Coronary artery (tissue), 2 donors: Measurements from ENCODE around the gene TSHZ1.

Experiments
- DNase-seq: peaks from one replicate; pipeline ENCODE4 v3.0.0-alpha.2; 2017; ENCODE audit warnings: low spot score
- H3K27ac ChIP-seq, 2 donors: fragments of 200-600 bp; sonication (generic); one replicate each; pipeline ENCODE4 v1.5.1; 2016 to 2019
- H3K4me3 ChIP-seq: fragments of 200-600 bp; sonication (generic); 2 replicates; pipeline ENCODE4 v1.5.1; 2016; ENCODE audit warnings: mild to moderate bottlenecking, moderate library complexity
- TF ChIP-seq, protein P1 (sequence below): fragments of 200-600 bp; sonication (generic); IDR thresholded peaks from one replicate; pipeline ENCODE4 v1.5.1; 2019; ENCODE audit warnings: antibody characterized with exemption

The TSHZ1 gene

DNA sequence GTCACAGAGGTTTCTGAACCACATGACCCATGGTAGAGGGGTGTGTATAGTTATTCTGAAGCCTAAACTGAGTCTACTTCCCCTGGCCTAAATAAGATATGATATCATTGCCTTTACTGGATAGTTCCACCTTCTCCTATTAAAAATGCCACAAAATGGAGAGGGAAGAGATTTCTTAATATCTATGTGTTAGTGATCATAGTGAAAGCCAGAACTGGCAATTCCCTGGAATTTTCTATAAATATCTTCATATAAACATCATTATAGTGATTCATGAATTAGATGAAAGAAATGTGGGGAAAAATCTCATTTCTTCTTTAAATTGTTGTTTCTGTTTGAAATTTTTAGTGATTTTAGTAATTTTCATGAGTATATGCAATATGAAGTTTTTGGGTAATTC, 45.8 kb downstream of the TSHZ1 start:
- H3K4me3 ChIP-seq, result no peak overlapping the region
- TF ChIP-seq, protein P1, sequence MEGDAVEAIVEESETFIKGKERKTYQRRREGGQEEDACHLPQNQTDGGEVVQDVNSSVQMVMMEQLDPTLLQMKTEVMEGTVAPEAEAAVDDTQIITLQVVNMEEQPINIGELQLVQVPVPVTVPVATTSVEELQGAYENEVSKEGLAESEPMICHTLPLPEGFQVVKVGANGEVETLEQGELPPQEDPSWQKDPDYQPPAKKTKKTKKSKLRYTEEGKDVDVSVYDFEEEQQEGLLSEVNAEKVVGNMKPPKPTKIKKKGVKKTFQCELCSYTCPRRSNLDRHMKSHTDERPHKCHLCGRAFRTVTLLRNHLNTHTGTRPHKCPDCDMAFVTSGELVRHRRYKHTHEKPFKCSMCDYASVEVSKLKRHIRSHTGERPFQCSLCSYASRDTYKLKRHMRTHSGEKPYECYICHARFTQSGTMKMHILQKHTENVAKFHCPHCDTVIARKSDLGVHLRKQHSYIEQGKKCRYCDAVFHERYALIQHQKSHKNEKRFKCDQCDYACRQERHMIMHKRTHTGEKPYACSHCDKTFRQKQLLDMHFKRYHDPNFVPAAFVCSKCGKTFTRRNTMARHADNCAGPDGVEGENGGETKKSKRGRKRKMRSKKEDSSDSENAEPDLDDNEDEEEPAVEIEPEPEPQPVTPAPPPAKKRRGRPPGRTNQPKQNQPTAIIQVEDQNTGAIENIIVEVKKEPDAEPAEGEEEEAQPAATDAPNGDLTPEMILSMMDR, result no peak
- no peak for DNase-seq
- no peak overlapping the region for H3K27ac ChIP-seq

DNA sequence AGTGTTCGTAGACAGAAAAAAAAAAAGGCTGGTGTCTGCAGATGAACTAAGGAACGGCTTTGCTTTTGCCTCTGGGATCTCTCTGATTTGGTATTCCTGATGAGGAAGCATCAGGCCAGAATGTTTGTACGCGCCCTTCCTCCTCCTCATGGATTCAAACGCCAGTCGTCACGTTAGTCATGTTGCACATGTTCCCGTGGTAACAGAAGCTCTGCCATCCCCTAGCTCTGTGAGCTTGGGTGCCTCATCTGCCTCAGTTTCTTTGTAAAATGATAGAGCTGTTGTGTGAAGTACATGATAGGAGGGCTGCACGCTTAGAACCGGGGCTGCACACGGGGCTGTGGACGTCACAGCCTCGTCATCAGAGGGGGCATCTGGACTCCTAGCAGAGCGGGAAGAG, 47.0 kb downstream of the TSHZ1 start:
- Histone ChIP-seq H3K4me3 (no peak overlapping the region), H3K27ac (no peak overlapping the region)
- DNase-seq, result no peak
- TF ChIP-seq, protein P1, result no peak

DNA sequence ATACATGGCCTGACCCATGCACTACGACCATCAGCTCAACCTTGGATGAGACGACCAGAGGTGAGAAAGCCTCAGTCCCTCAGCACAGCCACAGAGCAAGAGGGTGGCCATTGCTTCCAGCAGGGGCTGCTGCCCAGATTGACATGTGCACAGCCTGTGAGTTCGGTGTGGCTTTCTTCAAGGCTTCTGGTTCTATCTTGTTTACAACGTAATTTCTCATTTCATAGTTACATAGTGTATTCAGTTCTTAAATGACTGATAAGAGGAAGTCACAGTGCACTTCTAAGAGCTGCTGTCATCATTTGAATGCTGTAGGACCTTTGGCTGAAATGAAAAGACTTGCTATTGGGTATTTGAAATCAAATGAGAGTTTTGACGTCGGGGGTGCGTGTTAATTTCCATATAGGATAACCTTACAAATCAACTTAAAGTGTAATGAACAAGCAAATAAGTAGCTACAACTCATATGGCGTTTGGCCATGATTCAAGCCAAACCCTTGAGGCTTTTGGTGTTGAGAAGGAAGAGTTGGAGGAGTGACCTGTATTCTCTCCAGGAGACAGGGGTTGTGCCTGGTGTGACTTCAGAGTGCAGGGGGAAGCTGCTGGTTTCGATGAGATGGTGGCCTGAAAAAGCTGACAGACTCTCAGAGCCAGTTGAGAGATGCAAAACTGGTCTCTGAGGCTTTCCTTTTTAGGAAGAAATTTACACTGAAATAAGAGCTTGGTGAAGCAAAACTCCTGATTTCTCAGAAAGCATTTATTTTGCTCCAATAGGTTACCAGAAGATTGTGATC, 51.0 kb downstream of the TSHZ1 start:
- no peak overlapping the region for H3K27ac ChIP-seq
- TF ChIP-seq, protein P1, result no peak
- H3K4me3 ChIP-seq, result no peak overlapping the region
- DNase-seq, result no peak

DNA sequence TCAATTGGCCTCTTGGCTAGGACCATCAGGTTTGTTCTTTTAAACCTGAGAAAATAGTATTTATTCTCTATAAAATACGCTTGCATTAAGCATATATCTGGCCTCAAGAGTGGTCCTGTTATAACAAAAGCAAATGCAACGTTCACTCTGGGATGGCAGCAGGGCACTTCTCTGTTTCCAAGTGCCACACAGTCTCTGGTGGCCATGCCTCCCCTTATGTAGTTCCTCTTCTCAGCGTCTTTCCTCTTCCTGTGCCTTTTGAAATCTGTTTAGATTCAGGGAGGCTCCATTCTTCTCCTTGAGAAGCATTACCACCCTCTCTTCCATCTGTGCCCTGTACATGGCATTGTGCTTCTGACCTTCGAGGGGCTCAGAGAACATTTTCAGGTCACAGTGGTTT, 51.9 kb downstream of the TSHZ1 start:
- TF ChIP-seq, protein P1, result no peak
- no peak overlapping the region for H3K4me3 ChIP-seq
- no peak for DNase-seq
- H3K27ac ChIP-seq, result no peak overlapping the region

DNA sequence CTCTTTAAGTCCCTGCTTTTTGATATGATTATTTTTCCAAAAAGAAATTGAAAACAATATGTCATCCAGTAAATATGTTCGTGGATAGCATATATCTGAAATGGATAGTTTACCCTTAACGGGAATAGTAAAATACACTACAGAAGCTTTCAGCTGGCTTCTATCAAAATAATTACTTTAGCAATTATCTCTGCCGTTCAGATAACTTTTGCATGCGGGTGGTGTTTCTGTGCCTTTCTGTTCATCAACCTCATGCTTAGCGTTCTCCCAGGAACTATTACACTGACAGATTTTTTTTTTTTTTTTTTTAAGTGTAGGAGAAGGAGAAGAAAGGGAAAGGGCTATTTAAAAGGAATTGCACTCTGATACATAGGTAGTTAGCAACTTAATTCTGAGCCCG, 53.6 kb downstream of the TSHZ1 start:
- TF ChIP-seq, protein P1, result no peak

DNA sequence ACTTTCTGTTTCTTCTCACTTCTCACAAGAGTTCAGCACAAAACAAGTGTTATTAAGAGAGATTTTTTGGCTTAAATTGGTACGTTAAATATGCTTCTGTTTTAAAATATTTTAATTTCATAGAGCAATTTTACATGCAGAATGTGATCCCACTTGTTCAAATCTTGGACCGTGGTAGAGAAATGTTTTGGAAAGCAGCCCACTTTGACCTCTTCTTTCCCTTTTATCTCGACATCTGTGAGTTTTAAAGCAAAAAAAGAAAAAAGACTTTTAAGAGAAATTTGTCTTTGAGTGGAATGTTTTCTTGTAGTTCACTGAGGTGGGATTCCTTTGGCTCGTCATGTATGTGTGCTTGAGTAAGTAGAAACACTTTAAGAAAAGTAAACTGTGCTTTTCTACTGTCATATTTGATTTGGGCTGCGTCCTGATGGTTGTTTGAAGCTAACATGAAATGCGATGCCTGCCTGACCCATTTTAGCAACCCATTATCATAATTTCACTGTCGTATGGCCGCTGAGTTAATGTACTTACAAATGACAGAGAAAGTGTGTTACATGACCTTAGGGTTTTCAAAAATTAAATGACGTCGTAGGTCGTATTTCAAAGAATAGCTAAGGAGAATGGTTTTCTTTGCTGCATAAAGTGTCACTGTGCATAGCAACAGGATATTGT, 54.5 kb downstream of the TSHZ1 start:
- no peak overlapping the region for H3K27ac ChIP-seq
- H3K4me3 ChIP-seq, result no peak overlapping the region
- TF ChIP-seq, protein P1, result no peak
- DNase-seq, result no peak

More for the DNA sequence above, 53.6 kb downstream of the TSHZ1 start:
- no peak overlapping the region for H3K4me3 ChIP-seq
- no peak overlapping the region for H3K27ac ChIP-seq
- DNase-seq, result no peak

DNA sequence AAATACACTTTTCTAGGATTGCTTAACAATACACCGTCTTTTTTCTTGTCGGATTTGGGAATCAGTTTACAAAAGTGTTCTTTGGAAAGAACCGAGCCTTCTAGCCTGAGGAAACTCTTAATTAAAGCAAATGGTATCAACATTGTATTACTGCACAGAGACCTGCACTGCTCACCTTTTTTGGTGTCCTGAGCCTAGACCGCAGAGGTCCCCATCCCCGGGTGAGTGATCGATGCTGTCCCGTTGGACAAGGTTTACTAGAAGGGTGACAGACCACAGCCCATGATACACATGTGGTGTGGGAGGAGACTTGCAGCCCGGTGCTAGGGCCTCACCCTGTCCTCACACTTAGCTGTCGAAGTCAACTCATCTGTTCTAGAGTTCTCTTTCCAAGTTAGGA, 55.3 kb downstream of the TSHZ1 start:
- Histone ChIP-seq H3K4me3 (no peak overlapping the region), H3K27ac (no peak overlapping the region)
- TF ChIP-seq, protein P1, result no peak
- no peak for DNase-seq
